ENCODE results near the gene TMED1.

- no peak; the same call in 1 of the 2 replicates for TF ChIP-seq CTCF (conservative IDR thresholded peaks at IDR 0.05)
- no peak for TF ChIP-seq EZH2 (IDR thresholded peaks at IDR 0.05; ENCODE audit: low read depth)
Observed at GRCh38 chr19:10872546-10873107, 36.6 kb upstream of the TMED1 start.
